ENCODE measurements around the gene RINL.

RINL gene

GRCh38 chr19:38877781-38878574 lies at the start of gene RINL:
RINL (minus strand) TSS chr19:38878275; CDS start chr19:38876742, 1,533 bp downstream.
- DNase-seq (ENCODE audit: low spot score) = no peak

GRCh38 chr19:38924388-38924787 lies 46.3 kb upstream of the RINL start:
- DNase-seq (ENCODE audit: low spot score) = no peak

- DNase-seq (ENCODE audit: low spot score) = no peak
Measured at GRCh38 chr19:38922482-38922881, 44.4 kb upstream of the RINL start.

GRCh38 chr19:38921420-38922274 lies 43.6 kb upstream of the RINL start:
- DNase-seq (ENCODE audit: low spot score) = no peak

GRCh38 chr19:38920602-38921419 lies 42.7 kb upstream of the RINL start:
- DNase-seq (ENCODE audit: low spot score) = no peak

GRCh38 chr19:38919837-38920601 lies 41.9 kb upstream of the RINL start:
- no peak for DNase-seq (ENCODE audit: low spot score)

- no peak for DNase-seq (ENCODE audit: low spot score)
Measured at GRCh38 chr19:38918526-38918925, 40.5 kb upstream of the RINL start.

- DNase-seq (ENCODE audit: low spot score) = no peak
Measured at GRCh38 chr19:38917921-38918491, 39.9 kb upstream of the RINL start.

- no peak for DNase-seq (ENCODE audit: low spot score)
Measured at GRCh38 chr19:38917516-38917915, 39.4 kb upstream of the RINL start.

GRCh38 chr19:38915329-38916321 lies 37.5 kb upstream of the RINL start:
- DNase-seq (ENCODE audit: low spot score) = no peak

GRCh38 chr19:38913958-38914357 lies 35.9 kb upstream of the RINL start:
- DNase-seq (ENCODE audit: low spot score) = no peak

GRCh38 chr19:38912600-38913514 lies 34.8 kb upstream of the RINL start:
- DNase-seq (ENCODE audit: low spot score) = no peak

GRCh38 chr19:38911388-38912001 lies 33.4 kb upstream of the RINL start:
- DNase-seq (ENCODE audit: low spot score) = no peak

- DNase-seq (ENCODE audit: low spot score) = no peak
Measured at GRCh38 chr19:38910488-38910887, 32.4 kb upstream of the RINL start.

- no peak for DNase-seq (ENCODE audit: low spot score)
Measured at GRCh38 chr19:38908911-38909310, 30.8 kb upstream of the RINL start.

- no peak for DNase-seq (ENCODE audit: low spot score)
Measured at GRCh38 chr19:38907670-38908069, 29.6 kb upstream of the RINL start.

GRCh38 chr19:38907227-38907626 lies 29.2 kb upstream of the RINL start:
- no peak for DNase-seq (ENCODE audit: low spot score)

GRCh38 chr19:38905620-38906019 lies 27.5 kb upstream of the RINL start:
- DNase-seq (ENCODE audit: low spot score) = no peak
